ENCODE measurements around the gene DNAJC11.
A peak's percentile ranks its signal among the peaks of the same experiment; 100 is the strongest.

The DNAJC11 gene

GRCh38 chr1:6738987-6739676, 37.5 kb upstream of the DNAJC11 start:
- no peak overlapping the region for H3K4me3 ChIP-seq (ENCODE audit: low read depth, low read length)
- no peaks in the 10 kb centered on the region for H3K36me3 ChIP-seq
- DNase-seq: no peak
- H3K4me1 ChIP-seq: no peaks in the 10 kb centered on the region
- TF ChIP-seq, protein P1, sequence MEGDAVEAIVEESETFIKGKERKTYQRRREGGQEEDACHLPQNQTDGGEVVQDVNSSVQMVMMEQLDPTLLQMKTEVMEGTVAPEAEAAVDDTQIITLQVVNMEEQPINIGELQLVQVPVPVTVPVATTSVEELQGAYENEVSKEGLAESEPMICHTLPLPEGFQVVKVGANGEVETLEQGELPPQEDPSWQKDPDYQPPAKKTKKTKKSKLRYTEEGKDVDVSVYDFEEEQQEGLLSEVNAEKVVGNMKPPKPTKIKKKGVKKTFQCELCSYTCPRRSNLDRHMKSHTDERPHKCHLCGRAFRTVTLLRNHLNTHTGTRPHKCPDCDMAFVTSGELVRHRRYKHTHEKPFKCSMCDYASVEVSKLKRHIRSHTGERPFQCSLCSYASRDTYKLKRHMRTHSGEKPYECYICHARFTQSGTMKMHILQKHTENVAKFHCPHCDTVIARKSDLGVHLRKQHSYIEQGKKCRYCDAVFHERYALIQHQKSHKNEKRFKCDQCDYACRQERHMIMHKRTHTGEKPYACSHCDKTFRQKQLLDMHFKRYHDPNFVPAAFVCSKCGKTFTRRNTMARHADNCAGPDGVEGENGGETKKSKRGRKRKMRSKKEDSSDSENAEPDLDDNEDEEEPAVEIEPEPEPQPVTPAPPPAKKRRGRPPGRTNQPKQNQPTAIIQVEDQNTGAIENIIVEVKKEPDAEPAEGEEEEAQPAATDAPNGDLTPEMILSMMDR (IDR thresholded peaks at IDR 0.05; ENCODE audit: low read depth, low read length): no peak
- no peaks in the 10 kb centered on the region for H3K27me3 ChIP-seq
- H3K9me3 ChIP-seq: no peaks in the 10 kb centered on the region

GRCh38 chr1:6732942-6733341, 31.3 kb upstream of the DNAJC11 start:
- Histone ChIP-seq H3K4me1 (no peaks in the 10 kb centered on the region), H3K36me3 (no peaks in the 10 kb centered on the region), H3K9me3 (no peaks in the 10 kb centered on the region), H3K4me3 (ENCODE audit: low read depth, low read length) (no peak overlapping the region), H3K27me3 (no peaks in the 10 kb centered on the region)
- TF ChIP-seq, protein P1 (IDR thresholded peaks at IDR 0.05; ENCODE audit: low read depth, low read length): no peak
- DNase-seq: no peak

GRCh38 chr1:6731905-6732304, 30.3 kb upstream of the DNAJC11 start:
- Histone ChIP-seq H3K27me3 (no peaks in the 10 kb centered on the region), H3K9me3 (no peaks in the 10 kb centered on the region), H3K4me1 (no peaks in the 10 kb centered on the region), H3K4me3 (ENCODE audit: low read depth, low read length) (no peak overlapping the region), H3K36me3 (no peaks in the 10 kb centered on the region)
- peak; percentile 10 for DNase-seq
- TF ChIP-seq, protein P1 (IDR thresholded peaks at IDR 0.05; ENCODE audit: low read depth, low read length): no peak

- no peaks in the 10 kb centered on the region for H3K4me1 ChIP-seq
- no peaks in the 10 kb centered on the region for H3K9me3 ChIP-seq
- no peak overlapping the region for H3K4me3 ChIP-seq (ENCODE audit: low read depth, low read length)
- TF ChIP-seq, protein P1 (IDR thresholded peaks at IDR 0.05; ENCODE audit: low read depth, low read length): no peak
- H3K36me3 ChIP-seq: no peaks in the 10 kb centered on the region
- H3K27me3 ChIP-seq: no peaks in the 10 kb centered on the region
- no peak for DNase-seq
Observed at GRCh38 chr1:6730880-6731279, 29.3 kb upstream of the DNAJC11 start.

DNA sequence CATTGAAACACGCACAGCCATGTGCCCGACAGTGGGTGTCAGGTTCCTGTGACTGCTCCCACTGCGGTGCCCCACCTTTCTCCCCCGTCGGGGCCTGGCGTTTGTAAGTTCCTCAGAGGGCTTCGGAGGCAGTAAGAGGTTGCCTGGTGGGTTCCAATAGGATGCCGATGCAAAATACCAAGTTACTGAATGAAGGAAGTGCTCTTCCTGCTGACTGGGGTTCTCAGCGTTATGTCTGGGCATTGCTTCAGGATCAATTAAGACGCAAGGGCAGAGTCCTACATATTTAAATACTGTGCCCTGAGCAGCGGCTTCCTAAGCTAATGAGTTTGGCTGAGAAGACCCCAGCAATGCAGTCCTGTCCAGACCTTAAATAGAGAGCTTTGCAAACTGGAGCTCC, 28.9 kb upstream of the DNAJC11 start:
- no peaks in the 10 kb centered on the region for H3K27me3 ChIP-seq
- DNase-seq: no peak
- TF ChIP-seq, protein P1 (IDR thresholded peaks at IDR 0.05; ENCODE audit: low read depth, low read length): no peak
- H3K9me3 ChIP-seq: no peaks in the 10 kb centered on the region
- H3K36me3 ChIP-seq: no peaks in the 10 kb centered on the region
- no peak overlapping the region for H3K4me3 ChIP-seq (ENCODE audit: low read depth, low read length)
- no peaks in the 10 kb centered on the region for H3K4me1 ChIP-seq

GRCh38 chr1:6727535-6727934, 25.9 kb upstream of the DNAJC11 start:
- Histone ChIP-seq H3K9me3 (no peaks in the 10 kb centered on the region), H3K27me3 (no peaks in the 10 kb centered on the region), H3K4me1 (no peaks in the 10 kb centered on the region), H3K36me3 (no peaks in the 10 kb centered on the region), H3K4me3 (ENCODE audit: low read depth, low read length) (no peak overlapping the region)
- TF ChIP-seq, protein P1 (IDR thresholded peaks at IDR 0.05; ENCODE audit: low read depth, low read length): peak; percentile 70
- DNase-seq: peak; percentile 55

Measured in BE2C (cell line).